ENCODE measurements around the gene CACNA1S.

- TF ChIP-seq EZH2 (IDR thresholded peaks at IDR 0.05; ENCODE audit: insufficient read depth, poor library complexity, severe bottlenecking) (no peak), EZH2phosphoT487 (IDR thresholded peaks at IDR 0.05; ENCODE audit: insufficient read depth, low read depth) (no peak)
Observed at GRCh38 chr1:201077116-201077515, 35.1 kb downstream of the CACNA1S start.

Measured in GM23248 (cell line).